ENCODE measurements around the gene ABCA12.

ABCA12 gene

GRCh38 chr2:215119847-215120246, 18.6 kb downstream of the ABCA12 start:
- DNase-seq (ENCODE audit: low read depth): no peak

- no peak for DNase-seq (ENCODE audit: low read depth)
Measured at GRCh38 chr2:215110918-215111317, 27.5 kb downstream of the ABCA12 start.

DNA sequence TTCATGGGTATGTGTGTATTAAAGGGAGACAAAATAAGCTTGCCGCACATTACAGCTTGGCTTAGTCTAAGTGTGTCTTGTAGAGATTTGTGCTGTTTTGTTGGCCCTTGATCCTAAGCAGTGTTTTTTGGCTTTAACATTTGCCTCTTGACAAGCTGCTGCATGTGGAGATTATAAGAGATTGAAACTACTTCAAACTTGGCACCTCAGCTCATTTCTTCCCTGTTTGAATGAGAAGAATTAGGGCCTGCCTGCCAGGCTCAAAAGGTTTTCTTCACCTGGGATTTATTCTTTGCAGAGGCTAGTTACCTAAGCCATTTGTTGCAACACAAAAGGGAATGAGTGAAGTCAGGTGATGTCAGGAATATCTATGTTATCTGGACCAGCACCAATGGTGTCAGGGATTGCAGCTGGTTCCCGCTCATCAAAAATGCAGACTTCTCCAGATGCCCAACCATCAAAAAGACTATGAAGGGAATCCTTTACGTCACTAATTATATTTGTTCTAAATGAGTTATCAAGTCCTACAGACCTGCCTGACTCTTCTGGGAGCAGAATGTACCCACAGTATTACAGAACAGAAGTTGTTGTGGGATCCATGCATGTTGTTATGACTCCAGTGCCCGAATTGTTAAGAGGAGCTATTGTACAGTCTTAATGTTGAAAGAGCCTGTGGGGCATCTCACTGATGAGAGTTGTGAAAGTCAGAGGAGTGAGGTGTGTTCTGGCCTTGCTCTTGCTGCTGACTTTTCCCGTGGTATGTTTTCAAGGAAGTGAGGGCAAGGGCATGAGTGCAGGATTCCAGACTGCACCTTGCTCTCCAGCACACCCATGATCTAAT, 31.0 kb downstream of the ABCA12 start:
- no peak for DNase-seq (ENCODE audit: low read depth)

DNA sequence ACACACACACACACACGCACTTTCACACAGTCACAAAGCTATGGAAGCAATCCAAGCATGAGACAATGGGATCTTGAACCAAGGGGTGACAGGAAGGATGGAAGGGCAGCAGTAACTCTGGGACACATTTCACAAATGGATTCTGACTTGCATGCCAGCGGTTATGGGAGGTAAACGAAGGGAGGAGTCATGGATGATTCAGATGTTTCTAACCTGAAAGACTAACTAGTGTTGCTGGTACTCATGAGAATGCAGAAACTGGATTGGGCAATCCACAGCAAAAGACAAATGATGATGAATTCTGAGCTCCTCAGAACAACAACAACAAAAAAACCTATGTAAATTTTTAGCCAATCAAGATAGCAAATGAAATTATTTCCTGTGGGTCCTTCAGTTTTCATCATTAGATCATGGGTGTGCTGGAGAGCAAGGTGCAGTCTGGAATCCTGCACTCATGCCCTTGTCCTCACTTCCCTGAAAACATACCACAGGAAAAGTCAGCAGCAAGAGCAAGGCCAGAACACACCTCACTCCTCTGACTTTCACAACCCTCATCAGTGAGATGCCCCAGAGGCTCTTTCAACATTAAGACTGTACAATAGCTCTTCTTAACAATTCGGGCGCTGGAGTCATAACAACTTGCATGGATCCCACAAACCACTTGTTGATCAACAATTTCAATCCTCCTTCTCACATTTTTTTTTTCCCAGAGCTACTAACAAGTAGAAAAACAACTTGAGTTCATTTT, 32.6 kb downstream of the ABCA12 start:
- peak; percentile 5 for DNase-seq (ENCODE audit: low read depth)

- DNase-seq (ENCODE audit: low read depth): no peak
Measured at GRCh38 chr2:215104226-215104625, 34.2 kb downstream of the ABCA12 start.

- DNase-seq (ENCODE audit: low read depth): no peak
Measured at GRCh38 chr2:215098875-215099274, 39.6 kb downstream of the ABCA12 start.

DNA sequence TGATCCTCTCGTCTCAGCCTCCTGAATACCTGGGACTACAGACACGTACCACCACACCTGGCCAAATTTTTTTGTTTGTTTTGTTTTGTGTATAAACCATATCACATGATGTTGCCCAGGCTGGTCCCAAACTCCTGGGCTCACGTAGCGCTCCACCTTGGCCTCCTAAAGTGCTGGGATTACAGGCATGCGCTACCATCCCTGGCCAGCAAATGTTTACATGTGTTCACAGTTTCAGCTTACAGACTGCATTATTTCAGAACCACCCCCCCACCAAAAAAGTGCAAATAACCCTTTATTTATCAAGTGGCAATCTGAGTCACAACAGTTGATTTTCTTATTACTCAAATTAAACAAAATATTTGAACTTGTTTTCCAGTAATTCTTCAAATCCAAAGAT, 54.3 kb downstream of the ABCA12 start:
- no peak for DNase-seq (ENCODE audit: low read depth)

DNA sequence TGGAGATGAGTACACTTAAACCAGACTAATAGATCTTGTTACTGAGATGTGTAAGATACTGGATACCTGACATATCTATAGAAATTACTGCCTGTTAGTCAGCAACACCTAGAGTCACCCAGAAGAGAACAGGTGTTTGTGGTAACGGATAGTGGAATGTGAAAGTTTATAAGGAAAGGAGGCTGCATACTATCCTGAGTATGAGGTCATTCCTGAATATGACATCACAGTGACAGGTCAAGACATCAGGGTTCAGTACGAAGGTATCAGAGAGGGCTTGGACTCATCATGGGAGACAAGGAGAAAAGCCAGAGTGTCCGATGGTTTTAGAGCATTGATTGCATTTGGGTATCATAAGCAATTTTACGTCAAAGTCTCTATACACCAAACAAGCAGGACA, 55.3 kb downstream of the ABCA12 start:
- no peak for DNase-seq (ENCODE audit: low read depth)

- no peak for DNase-seq (ENCODE audit: low read depth)
Measured at GRCh38 chr2:215082446-215082845, 56.0 kb downstream of the ABCA12 start.

DNA sequence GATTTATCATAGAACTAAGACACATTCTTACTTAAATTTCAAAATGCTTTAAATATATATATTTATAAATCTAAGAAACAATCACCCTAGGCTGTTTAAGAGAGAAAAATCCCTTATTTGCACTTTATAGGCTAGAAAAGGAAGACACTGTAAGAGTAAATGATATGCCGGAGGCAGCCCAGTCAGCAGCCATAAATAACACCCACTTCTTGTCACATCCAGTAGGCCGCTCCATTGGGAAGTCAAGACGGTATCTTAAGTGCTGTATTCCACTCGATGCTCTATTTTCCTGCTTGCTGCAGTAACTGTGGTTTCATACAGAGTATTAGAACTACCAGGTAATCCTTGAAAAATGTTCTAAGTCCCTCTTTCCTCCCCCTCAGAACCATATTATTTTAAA, 57.9 kb downstream of the ABCA12 start:
- DNase-seq (ENCODE audit: low read depth): no peak

DNA sequence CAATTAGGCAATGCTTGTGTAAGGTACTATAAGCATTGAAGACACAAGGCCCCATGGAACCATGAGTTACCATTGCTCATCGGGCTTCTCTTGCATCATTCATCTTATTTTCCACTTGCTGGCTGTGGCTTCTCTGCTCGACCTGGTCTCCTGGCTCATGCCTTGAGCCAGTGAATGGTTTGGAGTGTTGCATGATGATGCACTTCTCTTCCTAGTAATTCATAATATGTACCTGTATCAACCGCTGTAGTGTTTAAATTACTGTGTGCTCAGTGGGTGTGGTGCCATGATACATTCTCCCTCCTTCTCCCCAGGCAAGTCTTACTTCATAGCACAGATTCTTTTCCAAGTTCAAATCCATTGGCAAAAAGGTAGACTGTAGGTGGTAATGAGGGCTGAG, 66.8 kb downstream of the ABCA12 start:
- no peak for DNase-seq (ENCODE audit: low read depth)

DNA sequence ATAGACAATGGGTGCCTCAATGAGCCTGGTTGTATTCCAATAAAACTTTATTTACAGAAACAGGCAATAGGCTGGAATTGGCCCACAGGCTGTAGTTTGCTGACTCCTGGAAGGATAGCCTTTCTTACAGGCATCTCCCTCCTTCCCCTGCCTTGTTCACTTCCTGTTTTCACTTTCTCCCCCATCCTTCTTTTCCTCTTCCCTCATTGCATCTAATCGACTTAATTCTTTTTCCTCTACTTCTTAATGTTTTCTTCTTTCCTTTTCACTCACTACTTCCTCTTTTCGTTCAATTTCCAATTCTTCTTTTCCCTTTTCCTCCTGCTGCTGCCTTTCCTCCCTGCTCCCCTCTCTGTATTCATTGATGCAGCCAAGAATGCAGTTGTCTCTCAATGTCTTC, 70.0 kb downstream of the ABCA12 start:
- no peak for DNase-seq (ENCODE audit: low read depth)

GRCh38 chr2:215066124-215066523, 72.3 kb downstream of the ABCA12 start:
- no peak for DNase-seq (ENCODE audit: low read depth)

- DNase-seq (ENCODE audit: low read depth): no peak
Measured at GRCh38 chr2:215063526-215063925, 74.9 kb downstream of the ABCA12 start.

- DNase-seq (ENCODE audit: low read depth): no peak
Measured at GRCh38 chr2:215060861-215061536, 77.4 kb downstream of the ABCA12 start.

DNA sequence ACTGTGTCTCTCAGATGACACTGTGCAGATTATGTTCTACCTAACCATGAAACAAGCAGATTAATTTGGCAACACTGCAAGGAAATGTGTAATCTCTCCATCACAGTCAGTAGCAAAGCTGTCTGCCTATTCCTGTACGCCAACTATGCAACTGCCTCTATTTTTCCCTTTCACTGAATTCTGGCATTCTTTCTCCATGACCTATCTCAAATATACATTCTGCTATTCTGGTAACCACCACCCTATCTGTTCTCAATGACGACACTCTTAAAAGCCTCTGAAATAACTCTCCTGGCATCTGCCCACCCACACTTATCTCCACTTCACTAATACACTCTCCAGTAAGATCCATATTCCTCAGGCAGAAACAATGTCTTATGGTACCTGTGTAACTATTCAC, 78.7 kb downstream of the ABCA12 start:
- no peak for DNase-seq (ENCODE audit: low read depth)

GRCh38 chr2:215055891-215056290, 82.5 kb downstream of the ABCA12 start:
- DNase-seq (ENCODE audit: low read depth): no peak

DNA sequence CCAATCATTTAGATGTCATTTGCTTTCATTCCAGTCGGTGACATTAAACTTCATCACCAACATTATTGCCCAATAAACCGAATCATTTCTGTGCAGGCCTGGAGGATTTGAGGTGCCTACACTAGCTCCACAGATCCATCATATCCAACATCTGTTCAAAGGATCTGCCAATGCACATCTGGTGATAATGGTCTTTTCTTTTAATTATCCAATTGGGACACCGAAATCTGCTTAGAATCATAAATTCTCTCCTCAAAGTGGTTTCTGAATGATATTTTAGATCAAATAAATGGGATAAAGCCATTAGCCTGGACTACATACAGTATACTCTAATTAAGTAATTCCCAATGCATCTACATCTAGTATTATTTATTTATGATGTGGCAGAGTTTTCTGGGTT, 85.6 kb downstream of the ABCA12 start:
- DNase-seq (ENCODE audit: low read depth): no peak

DNA sequence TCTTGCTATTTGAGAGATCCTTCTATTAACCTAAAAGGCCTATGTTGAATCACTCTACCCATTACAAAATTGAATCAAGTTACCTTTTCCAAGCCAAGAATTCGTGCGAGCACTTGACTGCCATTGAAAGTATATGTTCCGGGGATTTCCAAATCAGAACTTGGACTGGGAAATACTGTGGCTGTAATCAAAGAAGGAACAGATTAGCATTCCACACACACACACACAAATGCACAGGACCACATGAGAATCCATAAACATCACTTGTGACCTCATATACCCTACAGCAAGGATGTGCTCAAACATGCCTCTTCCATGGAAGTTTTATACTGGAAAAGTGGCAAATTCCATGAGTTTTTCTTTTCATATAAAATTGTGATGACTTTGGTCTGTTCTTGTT, 86.0 kb downstream of the ABCA12 start:
- DNase-seq (ENCODE audit: low read depth): no peak

DNA sequence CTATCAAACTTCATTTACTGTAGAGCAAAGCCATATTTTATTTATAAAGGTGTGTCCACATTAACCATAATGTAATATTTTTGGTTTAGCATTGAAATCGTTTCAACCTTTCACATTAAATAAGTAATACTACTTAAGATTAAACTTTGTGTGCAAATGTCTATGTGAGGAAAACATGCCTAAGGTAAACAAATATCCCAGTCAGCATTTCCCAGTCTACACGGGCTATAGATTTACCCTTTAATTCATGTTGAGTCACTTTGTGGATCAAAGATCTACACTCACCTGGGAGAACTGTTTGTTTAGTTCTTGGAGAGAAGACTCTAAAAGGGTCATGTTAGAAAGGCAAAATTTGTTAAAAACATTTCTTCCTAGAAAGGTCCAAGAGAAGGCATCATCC, 89.1 kb downstream of the ABCA12 start:
- DNase-seq (ENCODE audit: low read depth): no peak

GRCh38 chr2:215038421-215038820, 100.0 kb downstream of the ABCA12 start:
- no peak for DNase-seq (ENCODE audit: low read depth)

GRCh38 chr2:215036314-215036713, 102.1 kb downstream of the ABCA12 start:
- no peak for DNase-seq (ENCODE audit: low read depth)

DNA sequence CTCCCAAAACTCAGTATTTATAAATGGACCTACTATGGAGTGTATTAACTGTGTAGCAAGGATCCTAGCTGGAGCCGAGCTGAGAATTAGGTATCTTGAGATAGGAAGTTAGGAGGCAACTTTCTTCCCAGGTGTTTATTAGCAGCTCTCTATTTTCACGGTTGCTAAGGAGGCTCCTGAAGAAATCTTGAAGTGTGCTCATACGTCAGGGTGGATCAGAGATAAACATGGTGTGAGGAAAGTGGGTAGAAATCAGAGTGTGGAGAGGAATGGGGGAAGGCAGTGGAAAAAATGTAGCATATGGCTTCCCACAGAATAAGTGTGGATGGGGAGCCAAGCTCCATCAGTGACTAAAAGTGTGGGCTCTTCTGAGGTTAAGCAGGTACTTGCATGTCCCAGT, 104.3 kb downstream of the ABCA12 start:
- no peak for DNase-seq (ENCODE audit: low read depth)
